ENCODE data around the gene OLFM2.

DNA sequence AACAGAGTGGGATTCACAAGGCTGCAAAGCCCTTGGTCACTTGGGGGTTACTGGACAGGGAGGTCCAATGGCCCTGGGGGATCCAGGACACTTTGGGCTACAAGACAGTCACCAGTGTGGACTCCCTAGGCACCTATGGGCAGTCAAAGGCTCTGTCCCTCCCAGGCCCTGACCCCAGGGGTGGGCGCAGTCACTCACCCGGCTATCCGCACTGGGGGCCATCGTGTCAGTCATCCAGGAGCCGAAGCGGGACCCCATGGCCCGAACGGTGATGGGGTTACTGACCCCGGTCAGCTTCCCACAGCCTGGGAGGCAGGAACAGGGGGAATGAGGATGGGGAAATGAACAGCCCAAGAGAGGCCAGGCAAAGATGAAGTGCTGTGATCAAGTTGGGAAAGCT lies 79.7 kb downstream of the OLFM2 start:
- TF ChIP-seq, protein P1, sequence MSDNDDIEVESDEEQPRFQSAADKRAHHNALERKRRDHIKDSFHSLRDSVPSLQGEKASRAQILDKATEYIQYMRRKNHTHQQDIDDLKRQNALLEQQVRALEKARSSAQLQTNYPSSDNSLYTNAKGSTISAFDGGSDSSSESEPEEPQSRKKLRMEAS (IDR thresholded peaks at IDR 0.05) = no peak
- no peak for TF ChIP-seq YY1 (IDR thresholded peaks at IDR 0.05; ENCODE audit: low read depth)
- no peak for TF ChIP-seq CREB1 (IDR thresholded peaks at IDR 0.05; ENCODE audit: low read depth)
- no peak for TF ChIP-seq RAD21 (IDR thresholded peaks at IDR 0.05; ENCODE audit: low read depth)
- TF ChIP-seq CEBPB (IDR thresholded peaks at IDR 0.05) = no peak
- TF ChIP-seq, protein P2, sequence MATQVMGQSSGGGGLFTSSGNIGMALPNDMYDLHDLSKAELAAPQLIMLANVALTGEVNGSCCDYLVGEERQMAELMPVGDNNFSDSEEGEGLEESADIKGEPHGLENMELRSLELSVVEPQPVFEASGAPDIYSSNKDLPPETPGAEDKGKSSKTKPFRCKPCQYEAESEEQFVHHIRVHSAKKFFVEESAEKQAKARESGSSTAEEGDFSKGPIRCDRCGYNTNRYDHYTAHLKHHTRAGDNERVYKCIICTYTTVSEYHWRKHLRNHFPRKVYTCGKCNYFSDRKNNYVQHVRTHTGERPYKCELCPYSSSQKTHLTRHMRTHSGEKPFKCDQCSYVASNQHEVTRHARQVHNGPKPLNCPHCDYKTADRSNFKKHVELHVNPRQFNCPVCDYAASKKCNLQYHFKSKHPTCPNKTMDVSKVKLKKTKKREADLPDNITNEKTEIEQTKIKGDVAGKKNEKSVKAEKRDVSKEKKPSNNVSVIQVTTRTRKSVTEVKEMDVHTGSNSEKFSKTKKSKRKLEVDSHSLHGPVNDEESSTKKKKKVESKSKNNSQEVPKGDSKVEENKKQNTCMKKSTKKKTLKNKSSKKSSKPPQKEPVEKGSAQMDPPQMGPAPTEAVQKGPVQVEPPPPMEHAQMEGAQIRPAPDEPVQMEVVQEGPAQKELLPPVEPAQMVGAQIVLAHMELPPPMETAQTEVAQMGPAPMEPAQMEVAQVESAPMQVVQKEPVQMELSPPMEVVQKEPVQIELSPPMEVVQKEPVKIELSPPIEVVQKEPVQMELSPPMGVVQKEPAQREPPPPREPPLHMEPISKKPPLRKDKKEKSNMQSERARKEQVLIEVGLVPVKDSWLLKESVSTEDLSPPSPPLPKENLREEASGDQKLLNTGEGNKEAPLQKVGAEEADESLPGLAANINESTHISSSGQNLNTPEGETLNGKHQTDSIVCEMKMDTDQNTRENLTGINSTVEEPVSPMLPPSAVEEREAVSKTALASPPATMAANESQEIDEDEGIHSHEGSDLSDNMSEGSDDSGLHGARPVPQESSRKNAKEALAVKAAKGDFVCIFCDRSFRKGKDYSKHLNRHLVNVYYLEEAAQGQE (IDR thresholded peaks at IDR 0.05; ENCODE audit: low read depth) = no peak
- TF ChIP-seq EP300 (IDR thresholded peaks at IDR 0.05; ENCODE audit: borderline replicate concordance) = no peak
- TF ChIP-seq TAF1 (IDR thresholded peaks at IDR 0.05; ENCODE audit: low read depth) = no peak
- TF ChIP-seq FOXM1 (IDR thresholded peaks at IDR 0.05; ENCODE audit: borderline replicate concordance, low read depth) = no peak
- no peak for TF ChIP-seq EGR1 (IDR thresholded peaks at IDR 0.05)
- TF ChIP-seq ZBTB7A (IDR thresholded peaks at IDR 0.05; ENCODE audit: low read depth) = no peak

Measured in Ishikawa (cell line).